ENCODE results near the gene HOXD3. TPM values are rescaled to one million over a fixed set of nuclear protein-coding genes. Genes with fewer than 3 reads are reported as not detected.

The HOXD3 gene
- polyA plus RNA-seq, 3 donors: not detected

GRCh38 chr2:176131848-176132158, 25.3 kb upstream of the HOXD3 start:
- peaks cover 40% of the 10 kb centered on the region for H3K4me1 Mint-ChIP-seq
- Histone ChIP-seq H3K27me3 (ENCODE audit: control insufficient read depth in 2 of 2, insufficient read depth in 2 of 2, low read length in 2 of 2) (peaks cover 92% of the 10 kb centered on the region in 2 donors), H3K79me2 (ENCODE audit: insufficient read depth, low read length) (no peaks in the 10 kb centered on the region), H3K27ac (ENCODE audit: low read depth in 1 of 2, low read length in 2 of 2) (no peak overlapping the region), H3K36me3 (replicated peaks in 1 of 2; ENCODE audit: control insufficient read depth in 1 of 2, insufficient read depth in 2 of 2, low read length in 2 of 2) (no peaks in the 10 kb centered on the region), H3K4me2 (replicated peaks; ENCODE audit: extremely low read depth, low read length, poor library complexity, severe bottlenecking) (peak overlapping the region; percentile 65), H3K4me1 (ENCODE audit: control insufficient read depth in 1 of 2, insufficient read depth in 2 of 2, low read length in 2 of 2) (peaks cover 18 to 38% of the 10 kb centered on the region in 2 donors), H4K20me1 (ENCODE audit: insufficient read depth, low read length) (no peaks in the 10 kb centered on the region), H3K9ac (ENCODE audit: insufficient read depth, low read length, poor library complexity, severe bottlenecking) (no peak overlapping the region), H3K9me3 (replicated peaks in 1 of 2; ENCODE audit: control insufficient read depth in 1 of 2, insufficient read depth in 1 of 2, low read length in 2 of 2) (peaks cover 3 to 62% of the 10 kb centered on the region in 2 donors), H2AFZ (ENCODE audit: insufficient read depth, low read depth, low read length, poor library complexity, severe bottlenecking) (no peak overlapping the region), H3K4me3 (replicated peaks in 1 of 3; ENCODE audit: low read depth in 2 of 3, low read length in 3 of 3) (peak overlapping the region in 1 of 3 experiments; percentile 62)
- peaks cover 90 to 98% (median 91%) of the 10 kb centered on the region in 3 donors for H3K27me3 Mint-ChIP-seq (ENCODE audit: low read depth in 3 of 3)
- no peak for TF ChIP-seq CTCF (IDR thresholded peaks at IDR 0.05)
- peak overlapping the region in 1 of 2 donors; percentile 91 for H3K4me3 Mint-ChIP-seq
- peaks cover 0 to 44% (median 22%) of the 10 kb centered on the region in 7 donors for H3K9me3 Mint-ChIP-seq
- intact Hi-C loops (cut with micrococcal nuclease): loop anchor here in 1 of 2 donors (5.0 kb wide), 1 partner anchor 1795 kb away; no protein-coding TSS in a partner anchor
- no CpG with 5 or more reads among the region's 4 CpGs for WGBS (ENCODE audit: insufficient coverage)
- H3K36me3 Mint-ChIP-seq: peaks cover 0 to 25% of the 10 kb centered on the region in 2 donors
- no peak for DNase-seq
- H3K27ac Mint-ChIP-seq: no peak overlapping the region

- DNase-seq: peak; percentile 20 to 27 (median 23)
- intact Hi-C loops (cut with micrococcal nuclease): loop anchor here in 1 of 2 donors (5.0 kb wide), 1 partner anchor 1795 kb away; no protein-coding TSS in a partner anchor
- peak overlapping the region; percentile 65 for H3K4me2 ChIP-seq (replicated peaks; ENCODE audit: extremely low read depth, low read length, poor library complexity, severe bottlenecking)
These were observed 24.6 kb upstream of the HOXD3 start for GRCh38 chr2:176132205-176133171.

More at GRCh38 chr2:176132205-176133171, 24.6 kb upstream of the HOXD3 start:
- Mint-ChIP-seq H3K4me1 (peaks cover 39% of the 10 kb centered on the region), H3K27ac (no peak overlapping the region), H3K4me3 (peak overlapping the region; percentile 65 to 91), H3K27me3 (ENCODE audit: low read depth in 3 of 3) (peaks cover 90 to 98% (median 91%) of the 10 kb centered on the region in 3 donors), H3K9me3 (peaks cover 0 to 45% (median 25%) of the 10 kb centered on the region in 7 donors), H3K36me3 (peaks cover 0 to 25% of the 10 kb centered on the region in 2 donors)
- H3K4me1 ChIP-seq (ENCODE audit: control insufficient read depth in 1 of 2, insufficient read depth in 2 of 2, low read length in 2 of 2): peaks cover 19 to 40% of the 10 kb centered on the region in 2 donors
- 3% methylated on average over 15 of the region's 33 CpGs for WGBS (ENCODE audit: insufficient coverage)
- H2AFZ ChIP-seq (ENCODE audit: insufficient read depth, low read depth, low read length, poor library complexity, severe bottlenecking): peak overlapping the region; percentile 19
- TF ChIP-seq CTCF (IDR thresholded peaks at IDR 0.05): no peak
- H4K20me1 ChIP-seq (ENCODE audit: insufficient read depth, low read length): no peaks in the 10 kb centered on the region
- no peaks in the 10 kb centered on the region for H3K79me2 ChIP-seq (ENCODE audit: insufficient read depth, low read length)
- peaks cover 3 to 65% of the 10 kb centered on the region in 2 donors for H3K9me3 ChIP-seq (replicated peaks in 1 of 2; ENCODE audit: control insufficient read depth in 1 of 2, insufficient read depth in 1 of 2, low read length in 2 of 2)
- H3K9ac ChIP-seq (ENCODE audit: insufficient read depth, low read length, poor library complexity, severe bottlenecking): no peak overlapping the region
- H3K36me3 ChIP-seq (replicated peaks in 1 of 2; ENCODE audit: control insufficient read depth in 1 of 2, insufficient read depth in 2 of 2, low read length in 2 of 2): no peaks in the 10 kb centered on the region
- peak overlapping the region in 1 of 3 experiments; percentile 62 for H3K4me3 ChIP-seq (replicated peaks in 1 of 3; ENCODE audit: low read depth in 2 of 3, low read length in 3 of 3)
- peaks cover 92% of the 10 kb centered on the region in 2 donors for H3K27me3 ChIP-seq (ENCODE audit: control insufficient read depth in 2 of 2, insufficient read depth in 2 of 2, low read length in 2 of 2)
- no peak overlapping the region for H3K27ac ChIP-seq (ENCODE audit: low read depth in 1 of 2, low read length in 2 of 2)

Measured in CD14-positive monocyte (primary cell).